DLD1 (cell line): ENCODE results near the gene PLXDC1.

Experiments used
- in situ Hi-C: cut with HindIII; loops from 2 replicates; pipeline ENCODE4 v1.10.0; 2017; ENCODE audit warnings: low sequenced_read_pairs

PLXDC1 gene

GRCh38 chr17:39100530-39100929, 50.9 kb downstream of the PLXDC1 start:
- in situ Hi-C loops, result no loop called here

- in situ Hi-C loops, result no loop called here
These were observed 51.7 kb downstream of the PLXDC1 start for GRCh38 chr17:39099663-39100286.

- in situ Hi-C loops, result no loop called here
These were observed 52.8 kb downstream of the PLXDC1 start for GRCh38 chr17:39098588-39098987.

- in situ Hi-C loops, result no loop called here
These were observed 53.9 kb downstream of the PLXDC1 start for GRCh38 chr17:39097537-39097936.

- in situ Hi-C loops, result no loop called here
These were observed 54.3 kb downstream of the PLXDC1 start for GRCh38 chr17:39097150-39097519.

- in situ Hi-C loops, result no loop called here
These were observed 54.8 kb downstream of the PLXDC1 start for GRCh38 chr17:39096508-39097149.

GRCh38 chr17:39095309-39095686, 56.1 kb downstream of the PLXDC1 start:
- in situ Hi-C loops, result no loop called here

GRCh38 chr17:39094607-39095308, 56.7 kb downstream of the PLXDC1 start:
- in situ Hi-C loops, result no loop called here

GRCh38 chr17:39092692-39093230, 58.7 kb downstream of the PLXDC1 start:
- in situ Hi-C loops, result no loop called here

- in situ Hi-C loops, result no loop called here
These were observed 60.4 kb downstream of the PLXDC1 start for GRCh38 chr17:39090908-39091665.

- in situ Hi-C loops, result no loop called here
These were observed 61.0 kb downstream of the PLXDC1 start for GRCh38 chr17:39090400-39090799.

- in situ Hi-C loops, result no loop called here
These were observed 66.9 kb downstream of the PLXDC1 start for GRCh38 chr17:39084558-39084957.

- in situ Hi-C loops, result no loop called here
These were observed 68.2 kb downstream of the PLXDC1 start for GRCh38 chr17:39083270-39083669.

GRCh38 chr17:39082482-39082881, 69.0 kb downstream of the PLXDC1 start:
- in situ Hi-C loops, result no loop called here

GRCh38 chr17:39081851-39082250, 69.6 kb downstream of the PLXDC1 start:
- in situ Hi-C loops, result no loop called here

- in situ Hi-C loops, result no loop called here
These were observed 70.9 kb downstream of the PLXDC1 start for GRCh38 chr17:39080421-39081078.

- in situ Hi-C loops, result no loop called here
These were observed 71.6 kb downstream of the PLXDC1 start for GRCh38 chr17:39079836-39080235.

GRCh38 chr17:39077866-39078265, 73.6 kb downstream of the PLXDC1 start:
- in situ Hi-C loops, result no loop called here

- in situ Hi-C loops, result no loop called here
These were observed 74.2 kb downstream of the PLXDC1 start for GRCh38 chr17:39077252-39077651.

GRCh38 chr17:39074676-39075075, 76.8 kb downstream of the PLXDC1 start:
- in situ Hi-C loops, result no loop called here

GRCh38 chr17:39073916-39074315, 77.5 kb downstream of the PLXDC1 start:
- in situ Hi-C loops, result no loop called here
